Mesenchymal stem cell (in vitro differentiated cells and primary cell): ENCODE results near the gene SLC44A3.
"Not testable (repeated sequence)": the region's sequence is repeated elsewhere in the genome, so short reads cannot be mapped to it uniquely, and the experiment has no call there.

Experiments
- DNase-seq: peaks from one replicate; pipeline ENCODE4 v3.0.0-alpha.2; 2013
- H2AFZ ChIP-seq: one replicate; pipeline ENCODE4 v1.6.1; 2013; ENCODE audit warnings: low read depth, mild to moderate bottlenecking, control low read depth, inconsistent platforms, low read length, moderate library complexity
- H2AK5ac ChIP-seq: 2 replicates; pipeline ENCODE4 v1.6.1; 2013; ENCODE audit warnings: low read length, moderate library complexity, mild to moderate bottlenecking, inconsistent platforms; ENCODE audit not compliant: severe bottlenecking
- H2BK120ac ChIP-seq: one replicate; pipeline ENCODE4 v1.6.1; 2013; ENCODE audit warnings: low read depth, mild to moderate bottlenecking, inconsistent platforms, low read length, moderate library complexity
- H2BK12ac ChIP-seq, 2 experiments: one replicate each; pipeline ENCODE4 v1.6.1; 2013; ENCODE audit warnings: inconsistent platforms in 2 of 2, low read length in 2 of 2, mild to moderate bottlenecking in 2 of 2, moderate library complexity in 2 of 2, control low read depth in 1 of 2
- H2BK15ac ChIP-seq: one replicate; pipeline ENCODE4 v1.6.1; 2013; ENCODE audit warnings: mild to moderate bottlenecking, low read depth, inconsistent platforms; ENCODE audit not compliant: poor library complexity, severe bottlenecking
- H2BK5ac ChIP-seq: 2 replicates; pipeline ENCODE4 v1.6.1; 2013; ENCODE audit warnings: low read depth, mild to moderate bottlenecking, low read length, control low read depth, inconsistent platforms; ENCODE audit not compliant: poor library complexity, severe bottlenecking
- H3K14ac ChIP-seq, 2 experiments: one replicate each; pipeline ENCODE4 v1.6.1; 2013; ENCODE audit warnings: inconsistent platforms in 2 of 2, low read length in 2 of 2, control low read depth in 1 of 2, mild to moderate bottlenecking in 1 of 2, moderate library complexity in 1 of 2
- H3K18ac ChIP-seq, 2 experiments: one replicate each; pipeline ENCODE4 v1.6.1; 2013; ENCODE audit warnings: inconsistent platforms in 2 of 2, low read length in 2 of 2, control low read depth in 1 of 2, low read depth in 1 of 2, mild to moderate bottlenecking in 1 of 2
- H3K23ac ChIP-seq, 2 experiments: one replicate each; pipeline ENCODE4 v1.6.1; 2013; ENCODE audit warnings: inconsistent platforms in 2 of 2, low read length in 2 of 2, mild to moderate bottlenecking in 2 of 2, moderate library complexity in 2 of 2, control low read depth in 1 of 2
- H3K27ac ChIP-seq: 2 replicates; pipeline ENCODE4 v1.5.1; 2013; ENCODE audit warnings: mild to moderate bottlenecking, moderate library complexity, low read length, control low read depth, inconsistent platforms; ENCODE audit not compliant: poor library complexity, severe bottlenecking
- H3K27me3 ChIP-seq, 2 experiments: 2 replicates each; pipeline versions ENCODE4 v1.6.1 to v1.7.0; 2013; ENCODE audit warnings: low read length in 2 of 2, mild to moderate bottlenecking in 2 of 2, moderate library complexity in 2 of 2, control low read depth in 1 of 2, inconsistent platforms in 1 of 2; ENCODE audit not compliant: control insufficient read depth in 1 of 2, insufficient read depth in 1 of 2
- H3K36me3 ChIP-seq, 2 experiments: 2 replicates each; pipeline versions ENCODE4 v1.6.1 to v1.7.0; 2013; ENCODE audit warnings: low read length in 2 of 2, control low read depth in 1 of 2, inconsistent platforms in 1 of 2, low read depth in 1 of 2, mild to moderate bottlenecking in 1 of 2; ENCODE audit not compliant: insufficient read depth in 2 of 2, control insufficient read depth in 1 of 2
- H3K4ac ChIP-seq, 2 experiments: one replicate each; pipeline ENCODE4 v1.6.1; 2013; ENCODE audit warnings: inconsistent platforms in 2 of 2, low read length in 2 of 2, mild to moderate bottlenecking in 2 of 2, moderate library complexity in 2 of 2, control low read depth in 1 of 2, low read depth in 1 of 2
- H3K4me1 ChIP-seq: 2 replicates; pipeline ENCODE4 v1.6.1; 2013; ENCODE audit warnings: low read depth, low read length, control low read depth; ENCODE audit not compliant: control insufficient read depth, insufficient read depth
- H3K4me2 ChIP-seq: 2 replicates; pipeline ENCODE4 v1.6.1; 2013; ENCODE audit warnings: low read length, mild to moderate bottlenecking, inconsistent platforms; ENCODE audit not compliant: poor library complexity, severe bottlenecking
- H3K4me3 ChIP-seq, 2 experiments: 2 replicates each; pipeline versions ENCODE4 v1.5.1 to v1.7.0; 2013; ENCODE audit warnings: low read length in 2 of 2, mild to moderate bottlenecking in 2 of 2, control low read depth in 1 of 2, low read depth in 1 of 2; ENCODE audit not compliant: insufficient read depth in 1 of 2
- H3K79me1 ChIP-seq: replicated peaks from 2 replicates; pipeline ENCODE4 v1.6.1; 2013; ENCODE audit warnings: mild to moderate bottlenecking, control low read depth, low read length, inconsistent platforms; ENCODE audit not compliant: poor library complexity, severe bottlenecking
- H3K9ac ChIP-seq: 2 replicates; pipeline ENCODE4 v1.7.0; 2013; ENCODE audit warnings: mild to moderate bottlenecking, low read length, moderate library complexity
- H3K9me3 ChIP-seq: 2 replicates; pipeline ENCODE4 v1.7.0; 2013; ENCODE audit warnings: mild to moderate bottlenecking, low read length; ENCODE audit not compliant: control insufficient read depth
- H4K8ac ChIP-seq: one replicate; pipeline ENCODE4 v1.6.1; 2013; ENCODE audit warnings: inconsistent platforms, mild to moderate bottlenecking, low read length, moderate library complexity
- H4K91ac ChIP-seq: one replicate; pipeline ENCODE4 v1.6.1; 2013; ENCODE audit warnings: mild to moderate bottlenecking, low read length, inconsistent platforms
- WGBS: methylation state at CpG from one replicate; pipeline ENCODE4 v1.1.7; 2013; ENCODE audit warnings: mixed read lengths; 5-methylcytosine and 5-hydroxymethylcytosine counted together

SLC44A3 gene

DNA sequence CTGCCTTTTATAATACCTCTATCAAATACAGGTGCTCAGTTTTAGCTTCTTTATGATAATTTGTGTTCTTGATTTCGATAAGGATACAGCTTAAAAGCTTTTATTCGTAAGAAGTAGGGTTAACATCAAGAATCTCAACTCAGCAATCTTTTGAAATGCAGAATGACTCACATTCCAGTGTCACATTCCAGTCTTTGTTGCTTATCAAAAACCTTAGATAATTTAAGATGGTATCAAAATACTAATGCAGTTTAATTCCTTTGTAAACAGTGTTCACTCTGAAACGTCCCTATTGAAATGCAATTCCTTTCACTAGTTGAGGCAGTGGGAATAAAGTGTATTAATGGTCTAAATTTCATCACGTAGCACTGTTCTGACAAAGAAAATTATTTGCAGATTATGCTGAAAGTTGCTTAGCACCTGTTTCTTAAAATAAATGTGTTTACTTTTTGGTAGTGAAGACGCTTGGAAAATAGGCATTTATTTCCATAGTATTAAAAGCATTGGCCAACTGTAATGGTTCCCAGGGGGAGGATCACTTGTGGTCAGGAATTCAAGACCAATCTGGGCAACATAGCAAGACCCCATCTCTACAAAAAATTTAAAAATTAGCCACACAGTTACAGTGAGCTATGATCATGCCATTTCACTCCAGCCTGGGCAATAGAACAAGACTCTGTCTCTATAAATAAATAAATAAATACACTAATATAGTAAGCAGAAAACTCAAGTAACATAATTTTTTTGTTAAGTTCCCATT lies 116.9 kb downstream of the SLC44A3 start:
- no peak overlapping the region for H3K9ac ChIP-seq
- no peak overlapping the region for H3K14ac ChIP-seq
- no peak overlapping the region for H2BK15ac ChIP-seq
- no peak overlapping the region for H2BK5ac ChIP-seq
- H3K27me3 ChIP-seq = no peaks in the 10 kb centered on the region
- no peak overlapping the region for H3K18ac ChIP-seq
- DNase-seq = no peak
- H2BK120ac ChIP-seq = no peak overlapping the region
- no peak overlapping the region for H2AFZ ChIP-seq
- 65% methylated on average over 3 of the region's 5 CpGs for WGBS
- peaks cover 2% of the 10 kb centered on the region for H3K79me1 ChIP-seq
- H3K36me3 ChIP-seq = peaks cover 0 to 3% of the 10 kb centered on the region in 2 experiments
- no peak overlapping the region for H3K27ac ChIP-seq
- H3K4me2 ChIP-seq = no peak overlapping the region
- no peak overlapping the region for H3K4me3 ChIP-seq
- no peak overlapping the region for H4K8ac ChIP-seq
- no peak overlapping the region for H3K4ac ChIP-seq
- H3K9me3 ChIP-seq = no peaks in the 10 kb centered on the region
- H2BK12ac ChIP-seq = no peak overlapping the region
- H3K4me1 ChIP-seq = peaks cover 8% of the 10 kb centered on the region
- no peak overlapping the region for H2AK5ac ChIP-seq
- H3K23ac ChIP-seq = no peak overlapping the region
- H4K91ac ChIP-seq = no peak overlapping the region

DNA sequence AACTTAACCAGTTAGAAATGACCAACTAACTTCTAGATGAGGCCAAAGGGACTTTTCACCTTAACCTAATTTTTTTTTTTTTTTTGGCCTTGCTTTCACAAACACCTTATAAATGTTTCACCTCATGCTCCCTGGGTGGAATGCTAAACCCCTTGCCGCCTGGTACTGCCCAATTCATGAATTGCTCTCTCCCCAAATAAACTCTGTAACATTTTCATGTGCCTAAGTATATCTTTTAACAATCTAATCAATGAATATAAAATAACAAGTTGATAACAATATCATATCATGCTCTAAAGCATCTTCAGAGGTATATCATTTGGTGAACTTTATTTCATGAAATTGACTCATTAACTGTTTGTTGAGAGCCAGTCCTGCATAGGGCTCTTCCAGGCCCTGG lies 117.7 kb downstream of the SLC44A3 start:
- WGBS = no CpG with 5 or more reads among the region's 1 CpG
- H2AK5ac ChIP-seq = peak overlapping the region; percentile 94
- no peak overlapping the region for H3K4me3 ChIP-seq
- H4K8ac ChIP-seq = no peak overlapping the region
- H3K4me1 ChIP-seq = peaks cover 8% of the 10 kb centered on the region
- H3K4ac ChIP-seq = no peak overlapping the region
- H3K4me2 ChIP-seq = no peak overlapping the region
- no peak overlapping the region for H3K14ac ChIP-seq
- H2BK15ac ChIP-seq = no peak overlapping the region
- no peak overlapping the region for H3K9ac ChIP-seq
- H3K79me1 ChIP-seq = peaks cover 2% of the 10 kb centered on the region
- DNase-seq = no peak
- H3K27me3 ChIP-seq = no peaks in the 10 kb centered on the region
- no peak overlapping the region for H2BK120ac ChIP-seq
- H2AFZ ChIP-seq = no peak overlapping the region
- no peak overlapping the region for H3K27ac ChIP-seq
- H2BK5ac ChIP-seq = no peak overlapping the region
- H3K18ac ChIP-seq = no peak overlapping the region
- no peak overlapping the region for H4K91ac ChIP-seq
- no peak overlapping the region for H3K23ac ChIP-seq
- H2BK12ac ChIP-seq = no peak overlapping the region
- peaks cover 0 to 1% of the 10 kb centered on the region in 2 experiments for H3K36me3 ChIP-seq
- no peaks in the 10 kb centered on the region for H3K9me3 ChIP-seq

GRCh38 chr1:94940738-94941137 lies 120.6 kb downstream of the SLC44A3 start:
- Histone ChIP-seq H3K14ac (no peak overlapping the region), H4K91ac (no peak overlapping the region), H2BK12ac (no peak overlapping the region), H2AK5ac (no peak overlapping the region), H3K4me3 (no peak overlapping the region), H3K9me3 (no peaks in the 10 kb centered on the region), H3K9ac (no peak overlapping the region), H3K27me3 (no peaks in the 10 kb centered on the region), H3K36me3 (no peaks in the 10 kb centered on the region), H2AFZ (no peak overlapping the region), H2BK15ac (no peak overlapping the region), H3K4me1 (peaks cover 7% of the 10 kb centered on the region), H3K4me2 (no peak overlapping the region), H4K8ac (no peak overlapping the region), H2BK120ac (no peak overlapping the region), H3K79me1 (no peaks in the 10 kb centered on the region), H3K18ac (no peak overlapping the region), H3K4ac (no peak overlapping the region), H2BK5ac (no peak overlapping the region), H3K27ac (no peak overlapping the region), H3K23ac (no peak overlapping the region)
- DNase-seq = no peak
- 97% methylated on average over 3 of the region's 3 CpGs for WGBS

- H3K9me3 ChIP-seq, H3K4me2 ChIP-seq, H3K36me3 ChIP-seq, H2BK15ac ChIP-seq, H2AFZ ChIP-seq, H3K14ac ChIP-seq, H4K8ac ChIP-seq, H4K91ac ChIP-seq, H3K4me1 ChIP-seq, H3K9ac ChIP-seq, H3K23ac ChIP-seq, H3K79me1 ChIP-seq, H3K4me3 ChIP-seq, H2BK5ac ChIP-seq, DNase-seq, H3K27me3 ChIP-seq, H3K4ac ChIP-seq, H2BK12ac ChIP-seq, H2BK120ac ChIP-seq, H3K18ac ChIP-seq: not testable (repeated sequence)
- peak overlapping the region; percentile 23 for H2AK5ac ChIP-seq
- no CpG with 5 or more reads among the region's 1 CpG for WGBS
- H3K27ac ChIP-seq = peak overlapping the region; percentile 91
Measured at GRCh38 chr1:94941480-94941879, 121.3 kb downstream of the SLC44A3 start.
